A549 (cell line): ENCODE data around the gene ALAS1. TPM values are rescaled to one million over a fixed set of nuclear protein-coding genes. Genes with fewer than 3 reads are reported as not detected.

Source experiments
- ATAC-seq, 2 experiments: fragments of 200-7000 bp in 1 of 2; fragments of >200 bp in 1 of 2; cut with Nextera tagmentation in 1 of 2; cut with Tn5 transposase in 1 of 2; 3 replicates each; pipeline versions ENCODE4 v1.8.0 to v1.9.1; 2018 to 2020; ENCODE audit warnings: mild to moderate bottlenecking in 1 of 2, moderate library complexity in 1 of 2
- CTCF ChIA-PET: fragments of 300-600 bp; sonication (Branson Sonifier 250); formaldehyde crosslinking; extraction: SDS; loops from one replicate; lab custom pipeline; 2021; ENCODE audit warnings: antibody characterized with exemption, inconsistent platforms; lab: Yijun Ruan, JAX
- POLR2A ChIA-PET: fragments of 350-600 bp; formaldehyde crosslinking; extraction: SDS; loops from one replicate; lab custom pipeline; 2021; ENCODE audit warnings: antibody characterized with exemption, inconsistent platforms; lab: Yijun Ruan, JAX
- DNase-seq, 2 experiments: peaks; one replicate each; pipeline versions ENCODE4 v3.0.0 to v3.0.0-alpha.2; 2011 to 2016; ENCODE audit warnings: low read depth in 1 of 2, low spot score in 1 of 2
- FAIRE-seq: peaks from 2 replicates; lab custom pipeline; 2011; peaks lifted over from hg19 to GRCh38; lab: Jason Lieb, UNC
- H3K27ac ChIP-seq, 2 experiments: fragments of >200 bp; sonication (Bioruptor Twin); formaldehyde crosslinking; 3 replicates each; pipeline ENCODE4 v1.5.1; 2016 to 2017
- H3K4me1 ChIP-seq: fragments of >200 bp; sonication (Bioruptor Twin); formaldehyde crosslinking; 3 replicates; pipeline ENCODE4 v1.6.1; 2016
- H3K4me2 ChIP-seq: fragments of >200 bp; sonication (Bioruptor Twin); formaldehyde crosslinking; 3 replicates; pipeline ENCODE4 v1.6.1; 2016
- H3K4me3 ChIP-seq: fragments of >200 bp; sonication (Bioruptor Twin); formaldehyde crosslinking; 3 replicates; pipeline ENCODE4 v1.5.1; 2016
- H3K9me3 ChIP-seq: fragments of >200 bp; sonication (Bioruptor Twin); formaldehyde crosslinking; 3 replicates; pipeline ENCODE4 v1.6.1; 2016
- CBX2 ChIP-seq: fragments of 200-600 bp; sonication (generic); IDR thresholded peaks from 2 replicates; pipeline ENCODE4 v1.6.1; 2016; ENCODE audit warnings: low read depth, mild to moderate bottlenecking, borderline replicate concordance
- CBX8 ChIP-seq: fragments of 200-600 bp; sonication (generic); IDR thresholded peaks from 2 replicates; pipeline ENCODE4 v1.6.1; 2016
- CTCF ChIP-seq: fragments of >200 bp; sonication (Bioruptor Twin); formaldehyde crosslinking; IDR thresholded peaks from 3 replicates; pipeline ENCODE4 v1.5.1; 2016
- E2F6 ChIP-seq: IDR thresholded peaks from 2 replicates; pipeline ENCODE4 v1.6.1; 2012; ENCODE audit warnings: low read depth, borderline replicate concordance
- EHF ChIP-seq: fragments of 250-450 bp; sonication (Bioruptor Pico); IDR thresholded peaks from 2 replicates; pipeline ENCODE4 v1.5.0; 2020; ENCODE audit warnings: mild to moderate bottlenecking
- EHMT2 ChIP-seq: fragments of 200-600 bp; sonication (generic); IDR thresholded peaks from 2 replicates; pipeline ENCODE4 v1.6.1; 2016; ENCODE audit warnings: antibody characterized with exemption, low read depth, mild to moderate bottlenecking, moderate library complexity
- ESRRA ChIP-seq: fragments of 150-350 bp; IDR thresholded peaks from 2 replicates; pipeline ENCODE4 v1.6.1; 2014; ENCODE audit warnings: mild to moderate bottlenecking, low read length, borderline replicate concordance
- FOSB ChIP-seq: fragments of 250-450 bp; sonication (Bioruptor Pico); IDR thresholded peaks from 2 replicates; pipeline ENCODE4 v1.5.0; 2020; ENCODE audit warnings: mild to moderate bottlenecking, moderate library complexity
- FOSL2 ChIP-seq, 2 experiments: fragments of 450-650 bp in 1 of 2; fragments of >200 bp in 1 of 2; sonication (Bioruptor Twin) in 1 of 2; formaldehyde crosslinking; IDR thresholded peaks; 2 replicates each; pipeline versions ENCODE4 v1.5.0 to v1.6.1; 2016 to 2020; ENCODE audit warnings: mild to moderate bottlenecking in 1 of 2, moderate library complexity in 1 of 2
- GATA3 ChIP-seq: IDR thresholded peaks from 2 replicates; pipeline ENCODE4 v1.6.1; 2012; ENCODE audit warnings: borderline replicate concordance
- HDAC2 ChIP-seq: fragments of 200-600 bp; sonication (generic); IDR thresholded peaks from 2 replicates; pipeline ENCODE4 v1.6.1; 2016
- HOXB13 ChIP-seq: fragments of 250-450 bp; sonication (Bioruptor Pico); IDR thresholded peaks from 2 replicates; pipeline ENCODE4 v1.5.0; 2020; ENCODE audit warnings: low read depth, mild to moderate bottlenecking, moderate library complexity
- JUN ChIP-seq, 2 experiments: fragments of >200 bp; sonication (Bioruptor Twin); formaldehyde crosslinking; IDR thresholded peaks; 2 replicates in 1 of 2; 3 replicates in 1 of 2; pipeline ENCODE4 v1.6.1; 2016 to 2017
- KDM1A ChIP-seq: fragments of 200-600 bp; sonication (generic); IDR thresholded peaks from 2 replicates; pipeline ENCODE4 v1.6.1; 2016; ENCODE audit warnings: low read depth, mild to moderate bottlenecking
- MAFK ChIP-seq: fragments of 450-650 bp; IDR thresholded peaks from 2 replicates; pipeline ENCODE4 v1.6.1; 2014; ENCODE audit not compliant: partially characterized antibody
- PHF8 ChIP-seq: fragments of 200-600 bp; sonication (generic); IDR thresholded peaks from 2 replicates; pipeline ENCODE4 v1.6.1; 2016; ENCODE audit warnings: low read depth, mild to moderate bottlenecking, antibody characterized with exemption, moderate library complexity, borderline replicate concordance
- POLR2A ChIP-seq: IDR thresholded peaks from 2 replicates; pipeline ENCODE4 v1.6.1; 2012; ENCODE audit warnings: mild to moderate bottlenecking, low read length
- RARB ChIP-seq: fragments of 250-450 bp; sonication (Bioruptor Pico); IDR thresholded peaks from 2 replicates; pipeline ENCODE4 v1.8.0; 2021; ENCODE audit warnings: mild to moderate bottlenecking, moderate library complexity
- REST ChIP-seq: fragments of 200-600 bp; sonication (generic); IDR thresholded peaks from 2 replicates; pipeline ENCODE4 v1.6.1; 2016; ENCODE audit warnings: antibody characterized with exemption, mild to moderate bottlenecking, moderate library complexity
- SREBF2 ChIP-seq: fragments of 450-650 bp; IDR thresholded peaks from 2 replicates; pipeline ENCODE4 v1.6.1; 2014; ENCODE audit warnings: mild to moderate bottlenecking, moderate library complexity
- USF2 ChIP-seq: fragments of 450-650 bp; IDR thresholded peaks from 2 replicates; pipeline ENCODE4 v1.6.1; 2014; ENCODE audit warnings: antibody characterized with exemption
- ZFP36 ChIP-seq: fragments of 450-650 bp; IDR thresholded peaks from 2 replicates; pipeline ENCODE4 v1.6.1; 2014; ENCODE audit warnings: borderline replicate concordance; ENCODE audit not compliant: partially characterized antibody
- ZSCAN20 ChIP-seq: fragments of 250-450 bp; sonication (Bioruptor Pico); IDR thresholded peaks from 2 replicates; pipeline ENCODE4 v1.8.0; 2022; ENCODE audit warnings: mild to moderate bottlenecking, moderate library complexity
- WGBS: methylation state at CpG from one replicate; pipeline ENCODE4 v1.1.6; 2017; ENCODE audit errors: missing lambda C conversion rate; 5-methylcytosine and 5-hydroxymethylcytosine counted together
- polyA plus RNA-seq, 4 experiments: library from polyadenylated mRNA; depleted of rRNA in 3 of 4; stranded (reverse); fragments of >200 nt; fragmentation: RNase III in 1 of 4; extraction: RNeasy Plus Mini Kit Qiagen cat#74134 plus additional on column Dnase treatment in 1 of 4; gene quantifications; 2 replicates in 3 of 4; 3 replicates in 1 of 4; pipeline ENCODE4 v1.2.3, GENCODE V29; 2011 to 2017

ALAS1 gene
- polyA plus RNA-seq, 2 of the 4 experiments (the other 2 are of a cell fraction): 56.8 to 63.7 TPM

GRCh38 chr3:52188556-52188955 lies 9.4 kb upstream of the ALAS1 start:
- H3K4me2 ChIP-seq: no peak overlapping the region
- 70% methylated on average over 1 of the region's 1 CpG for WGBS
- ATAC-seq: no peak
- peaks cover 9% of the 10 kb centered on the region; the same call in 1 of the 3 replicates for H3K4me1 ChIP-seq
- no peak overlapping the region for H3K4me3 ChIP-seq
- ChIA-PET CTCF (no interaction called here), POLR2A (no interaction called here)
- H3K9me3 ChIP-seq: no peaks in the 10 kb centered on the region
- TF ChIP-seq ZFP36 (no peak), USF2 (no peak), E2F6 (no peak), ESRRA (no peak), EHF (CRISPR knock-in tag) (no peak), HDAC2 (no peak), REST (no peak), FOSL2 (IDR thresholded peaks at IDR 0.05) (no peak), FOSL2 (CRISPR knock-in tag; IDR thresholded peaks at IDR 0.05) (no peak), KDM1A (no peak), GATA3 (no peak), JUN (IDR thresholded peaks at IDR 0.05) (no peak), FOSB (no peak), HOXB13 (CRISPR knock-in tag) (no peak), MAFK (no peak)
- no peak overlapping the region for H3K27ac ChIP-seq
- no peak for FAIRE-seq
- DNase-seq: no peak

GRCh38 chr3:52190294-52191074 lies 7.5 kb upstream of the ALAS1 start:
- POLR2A ChIA-PET: no interaction called here
- TF ChIP-seq KDM1A (no peak), EHMT2 (no peak), PHF8 (no peak), ESRRA (no peak), REST (no peak), SREBF2 (no peak), CBX2 (no peak), CTCF (no peak), POLR2A (no peak), JUN (IDR thresholded peaks at IDR 0.05) (no peak), HDAC2 (no peak), ZSCAN20 (CRISPR knock-in tag) (no peak), RARB (CRISPR knock-in tag) (no peak), CBX8 (no peak)
- no peak for FAIRE-seq
- Histone ChIP-seq H3K4me3 (no peak overlapping the region), H3K4me2 (no peak overlapping the region), H3K4me1 (peaks cover 9% of the 10 kb centered on the region; the same call in 1 of the 3 replicates), H3K27ac (no peak overlapping the region), H3K9me3 (no peaks in the 10 kb centered on the region)
- no peak for DNase-seq
- CTCF ChIA-PET: interaction anchor here (1.1 to 1.3 kb wide), 2 partner anchors 30 to 67 kb away, joined by 3 read pairs; no protein-coding TSS in a partner anchor
- ATAC-seq: no peak
- WGBS: 76% methylated on average over 5 of the region's 9 CpGs
